Stimulated activated CD4-positive, alpha-beta T cell treated with anti-CD3 and anti-CD28 coated beads, TNF-alpha, amount 100 ng/mL, for 48 hours (primary cell): Measurements from ENCODE around the gene OSBPL10.
A peak's percentile ranks its signal among the peaks of the same experiment; 100 is the strongest.
"Not testable (repeated sequence)": the region's sequence is repeated elsewhere in the genome, so short reads cannot be mapped to it uniquely, and the experiment has no call there.

Source experiments
- DNase-seq, 3 donors: peaks; one replicate each; pipeline ENCODE4 v3.0.0-alpha.2; 2020; ENCODE audit warnings: low read depth in 3 of 3

Gene OSBPL10, protein sequence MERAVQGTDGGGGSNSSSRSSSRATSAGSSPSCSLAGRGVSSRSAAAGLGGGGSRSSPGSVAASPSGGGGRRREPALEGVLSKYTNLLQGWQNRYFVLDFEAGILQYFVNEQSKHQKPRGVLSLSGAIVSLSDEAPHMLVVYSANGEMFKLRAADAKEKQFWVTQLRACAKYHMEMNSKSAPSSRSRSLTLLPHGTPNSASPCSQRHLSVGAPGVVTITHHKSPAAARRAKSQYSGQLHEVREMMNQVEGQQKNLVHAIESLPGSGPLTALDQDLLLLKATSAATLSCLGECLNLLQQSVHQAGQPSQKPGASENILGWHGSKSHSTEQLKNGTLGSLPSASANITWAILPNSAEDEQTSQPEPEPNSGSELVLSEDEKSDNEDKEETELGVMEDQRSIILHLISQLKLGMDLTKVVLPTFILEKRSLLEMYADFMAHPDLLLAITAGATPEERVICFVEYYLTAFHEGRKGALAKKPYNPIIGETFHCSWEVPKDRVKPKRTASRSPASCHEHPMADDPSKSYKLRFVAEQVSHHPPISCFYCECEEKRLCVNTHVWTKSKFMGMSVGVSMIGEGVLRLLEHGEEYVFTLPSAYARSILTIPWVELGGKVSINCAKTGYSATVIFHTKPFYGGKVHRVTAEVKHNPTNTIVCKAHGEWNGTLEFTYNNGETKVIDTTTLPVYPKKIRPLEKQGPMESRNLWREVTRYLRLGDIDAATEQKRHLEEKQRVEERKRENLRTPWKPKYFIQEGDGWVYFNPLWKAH

DNA sequence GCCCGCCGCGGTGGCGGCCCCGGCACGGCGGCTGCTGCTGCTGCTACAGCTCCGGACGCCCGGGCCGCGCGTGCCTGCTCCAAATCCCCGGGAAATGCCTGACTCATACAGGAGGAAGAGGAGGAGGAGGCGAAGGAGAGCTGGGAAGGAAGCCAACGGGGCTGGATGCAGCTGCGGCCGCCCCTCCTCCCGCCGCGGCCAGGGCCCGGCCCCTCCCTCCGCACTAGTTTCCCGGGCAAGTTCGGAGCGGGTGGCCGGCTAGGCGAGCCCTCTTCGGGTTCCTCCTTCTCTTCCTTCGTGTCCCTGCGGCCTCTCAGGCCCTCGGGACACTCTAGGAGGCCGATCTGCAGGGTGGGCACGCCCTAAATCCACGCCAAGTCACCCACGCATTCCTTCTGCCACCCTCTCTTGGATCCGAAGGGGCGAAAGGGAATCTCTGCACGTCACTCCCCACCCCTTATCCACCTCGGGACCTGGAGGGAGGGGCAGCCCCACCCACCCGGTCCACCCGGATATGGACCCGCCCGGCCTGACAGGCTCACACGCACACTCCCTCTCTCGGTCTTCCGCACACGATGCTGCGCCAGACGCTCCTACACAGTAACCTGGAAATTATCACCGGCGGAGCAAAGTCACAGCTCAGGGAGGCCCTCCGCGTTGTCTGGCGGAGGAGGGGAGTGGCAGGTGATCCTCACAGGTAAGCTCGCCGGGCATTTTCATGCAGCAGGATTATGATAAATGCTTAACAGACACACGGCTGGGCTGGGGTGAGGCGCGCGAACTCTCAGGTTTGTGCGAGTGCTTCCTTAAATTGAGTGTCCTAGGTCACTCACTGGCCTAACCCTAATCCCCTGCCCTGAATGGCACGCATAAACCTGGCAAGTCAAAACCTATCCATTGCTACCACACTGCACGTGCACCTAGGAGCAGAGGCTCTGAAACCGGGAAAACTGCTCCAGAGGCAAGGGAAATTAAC, at the start of gene OSBPL10, which contains the start of gene ZNF860:
Gene OSBPL10, minus strand, starts transcription at position 57 of the 976 bp plus-strand sequence. CDS start 83 bp downstream, outside the sequence.
Gene ZNF860, plus strand, starts transcription at position 545 of the 976 bp plus-strand sequence. CDS start 7,330 bp downstream, outside the sequence.
- peak in 1 of 3 donors; percentile 15 for DNase-seq

DNA sequence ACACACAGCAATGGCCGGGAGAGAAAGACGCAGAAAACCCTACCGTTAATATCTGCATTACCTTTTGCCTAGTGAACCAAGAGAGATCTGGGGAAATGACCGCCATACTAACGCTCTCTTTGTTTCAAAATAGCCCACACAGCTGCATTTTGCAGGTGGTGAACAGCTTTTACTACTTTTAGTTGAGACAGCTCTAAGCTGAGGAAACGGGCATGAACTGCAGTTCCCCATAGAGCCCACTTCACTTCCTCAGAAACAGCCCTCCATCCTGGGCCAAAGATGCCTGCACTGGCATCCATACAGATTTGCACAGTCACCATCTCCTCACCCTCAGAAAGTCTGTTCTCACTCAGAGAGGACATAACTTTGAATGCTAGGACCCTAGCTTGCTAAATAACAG, 45.5 kb upstream of the OSBPL10 start:
- DNase-seq: no peak

DNA sequence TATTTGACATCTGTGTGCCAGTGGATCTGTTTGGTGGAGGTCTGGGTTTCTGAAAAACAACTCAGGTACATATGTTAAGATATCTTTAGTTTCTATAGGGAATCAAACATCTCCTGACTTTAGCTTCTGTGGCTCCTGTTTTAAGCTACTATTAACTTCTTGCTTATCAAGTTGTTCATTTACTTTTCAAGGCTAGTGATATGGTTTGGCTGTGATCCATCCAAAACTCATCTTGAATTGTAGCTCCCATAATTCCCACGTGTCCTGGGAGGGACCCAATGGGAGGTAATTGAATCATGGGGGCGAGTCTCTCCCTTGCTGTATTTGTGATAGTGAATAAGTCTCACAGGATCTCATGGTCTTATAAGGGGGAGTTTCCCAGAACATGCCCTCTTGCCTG, 41.9 kb upstream of the OSBPL10 start:
- no peak for DNase-seq

DNA sequence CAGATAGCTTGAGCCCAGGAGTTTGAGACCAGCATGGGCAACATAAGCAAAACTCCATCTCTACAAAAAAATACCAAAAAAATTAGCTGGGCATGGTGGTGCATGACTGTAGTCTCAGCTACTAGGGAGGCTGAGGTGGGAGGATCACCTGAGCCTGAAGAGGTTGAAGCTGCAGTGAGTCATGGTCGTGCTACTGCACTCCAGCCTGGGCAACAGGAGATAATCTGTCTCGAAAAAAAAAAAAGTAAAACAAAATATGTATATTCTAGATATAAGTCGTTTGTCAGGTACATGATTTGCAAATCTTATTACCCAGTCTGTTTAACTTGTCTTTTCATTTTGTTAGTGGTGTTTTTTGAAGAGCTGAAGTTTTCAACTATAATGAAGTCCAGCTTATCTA, 40.7 kb upstream of the OSBPL10 start:
- DNase-seq: no peak

- DNase-seq: no peak
Observed at GRCh38 chr3:32021155-32021554, 40.1 kb upstream of the OSBPL10 start.

- DNase-seq: no peak
Observed at GRCh38 chr3:32018757-32019564, 37.9 kb upstream of the OSBPL10 start.

- DNase-seq: no peak
Observed at GRCh38 chr3:32017286-32017685, 36.2 kb upstream of the OSBPL10 start.

GRCh38 chr3:32015638-32016037, 34.6 kb upstream of the OSBPL10 start:
- DNase-seq: not testable (repeated sequence)

- DNase-seq: not testable (repeated sequence)
Observed at GRCh38 chr3:32010699-32011098, 29.6 kb upstream of the OSBPL10 start.

GRCh38 chr3:32009957-32010356, 28.9 kb upstream of the OSBPL10 start:
- DNase-seq: no peak

DNA sequence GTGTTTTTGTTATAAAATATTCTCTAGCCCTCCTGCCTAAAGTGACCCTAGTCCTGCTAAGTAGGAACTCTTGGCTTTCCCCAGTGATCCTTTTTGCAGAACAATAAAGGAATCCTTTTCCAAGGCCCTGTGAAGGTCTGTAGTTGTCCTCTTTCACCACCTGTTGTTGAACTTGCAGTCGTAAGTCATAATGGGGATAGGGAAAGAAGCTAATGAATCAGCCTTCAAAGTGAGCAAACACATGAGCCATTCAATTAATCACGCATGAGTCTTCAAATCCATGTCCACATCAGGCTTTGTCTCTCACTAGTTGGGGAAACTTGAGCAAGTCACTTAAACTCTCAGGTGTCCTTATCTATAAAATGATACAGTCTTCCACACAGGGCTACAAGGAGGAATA, 28.0 kb upstream of the OSBPL10 start:
- DNase-seq: no peak

DNA sequence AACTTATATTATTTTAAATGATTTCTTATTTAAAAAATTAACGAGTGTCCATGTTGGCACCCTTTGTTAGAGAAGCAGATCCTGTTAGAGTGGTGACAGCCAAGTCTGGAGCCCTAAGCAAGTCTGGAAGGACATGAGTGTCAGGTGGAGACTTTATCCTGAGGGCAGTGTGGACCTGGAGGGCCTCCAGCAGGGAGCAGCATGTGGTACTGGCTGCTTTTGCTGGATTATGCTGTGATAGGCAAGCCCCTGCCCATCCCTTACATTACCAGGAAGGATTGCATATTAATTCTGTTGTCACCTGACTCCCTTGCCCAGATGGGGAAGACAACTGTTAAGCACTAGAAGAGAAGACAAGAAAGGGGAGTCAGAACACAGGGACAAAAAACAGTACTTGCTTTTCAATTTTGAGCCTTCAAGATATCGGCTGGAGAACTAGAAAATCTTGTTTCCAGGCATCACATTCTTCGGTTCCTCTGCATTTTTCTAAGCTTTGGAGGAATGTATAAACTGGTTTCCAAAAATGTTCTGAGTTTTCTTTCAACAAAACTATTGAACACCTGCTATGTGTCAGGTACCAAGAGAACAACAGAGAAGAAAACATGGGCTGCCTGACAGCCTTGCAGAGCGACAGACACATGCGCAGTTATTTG, 23.2 kb upstream of the OSBPL10 start:
- DNase-seq: no peak

- no peak for DNase-seq
Observed at GRCh38 chr3:32003380-32003779, 22.3 kb upstream of the OSBPL10 start.

DNA sequence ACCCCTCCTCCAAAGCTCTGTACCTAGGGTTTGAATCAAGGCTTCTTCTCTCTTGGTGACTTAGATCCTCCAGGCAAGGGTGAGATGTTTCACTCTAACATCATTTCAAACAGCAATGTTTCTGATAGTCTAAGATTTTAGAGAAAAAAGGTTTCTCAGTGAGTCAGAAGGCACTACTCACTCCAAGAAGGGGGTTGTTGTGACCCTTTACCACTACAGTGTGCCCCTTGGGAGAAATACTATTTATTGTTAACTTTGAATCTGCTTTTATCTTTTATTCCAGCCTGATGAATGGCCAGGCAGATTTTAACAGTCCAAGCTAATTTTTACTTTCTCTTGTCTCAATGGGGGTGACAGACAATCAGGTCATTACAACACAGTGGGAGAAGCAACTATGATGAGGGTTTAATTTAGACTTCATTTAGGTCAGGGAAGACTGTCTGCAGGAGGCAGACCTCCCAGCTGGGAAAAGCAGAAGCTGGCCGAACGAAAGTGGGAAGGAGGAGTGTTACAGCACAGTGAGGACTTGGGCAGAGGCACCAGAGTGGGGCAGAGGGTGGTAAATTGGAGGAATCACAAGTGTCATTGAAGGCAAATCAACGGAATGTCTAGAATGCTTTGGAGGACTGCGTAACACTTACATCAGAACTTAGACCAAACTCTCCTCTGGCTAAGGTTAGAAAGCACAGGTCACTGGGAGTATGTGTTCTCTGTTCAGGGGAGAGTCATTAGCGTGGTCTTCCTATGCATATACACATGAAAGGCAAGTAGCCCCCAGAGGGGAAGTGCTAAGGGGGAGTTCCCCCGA, 21.7 kb upstream of the OSBPL10 start:
- DNase-seq: no peak

- no peak for DNase-seq
Observed at GRCh38 chr3:32000877-32001276, 19.8 kb upstream of the OSBPL10 start.

DNA sequence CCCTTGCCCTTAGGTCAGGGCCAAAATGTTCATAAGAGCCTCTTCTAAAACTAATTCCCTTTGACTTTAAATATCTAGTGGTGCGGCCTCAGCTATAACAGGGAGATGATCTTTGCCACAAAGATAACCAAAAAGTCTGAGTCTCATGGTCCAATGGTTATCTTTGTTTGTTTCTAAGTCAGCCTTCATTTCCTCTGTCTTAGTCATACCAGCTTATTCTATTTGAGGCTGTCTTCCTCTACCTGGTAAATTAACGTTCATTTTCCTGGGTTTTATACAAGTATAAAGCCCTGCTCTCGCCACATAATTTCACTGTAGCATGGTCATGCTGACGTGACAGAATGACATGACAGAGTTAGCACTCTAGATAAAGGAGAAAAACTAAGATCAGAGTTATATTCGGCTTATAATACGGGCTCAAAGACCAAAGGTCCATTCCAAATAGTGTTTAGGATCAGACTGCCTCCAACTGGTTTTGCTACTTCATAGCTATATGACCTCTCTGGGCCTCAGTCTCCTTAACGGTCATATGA, 18.9 kb upstream of the OSBPL10 start:
- no peak for DNase-seq

DNA sequence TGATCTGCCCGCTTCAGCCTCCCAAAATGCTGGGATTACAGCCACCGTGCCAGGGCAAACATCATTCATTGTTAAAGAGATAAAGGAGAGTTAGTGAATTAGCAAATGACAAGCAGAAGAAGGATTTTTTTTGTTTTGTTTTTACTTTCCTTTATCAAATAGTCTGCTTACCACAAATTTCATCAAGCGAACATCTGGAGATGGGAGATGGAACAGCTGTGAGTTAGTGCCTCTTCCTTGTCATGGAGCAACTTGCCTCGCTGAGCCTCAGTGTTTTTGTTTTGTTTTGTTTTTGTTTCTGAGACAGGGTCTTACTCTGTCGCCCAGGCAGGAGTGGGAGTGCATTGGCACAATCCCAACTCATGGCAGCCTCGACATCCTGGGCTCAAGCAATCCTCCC, 16.4 kb upstream of the OSBPL10 start:
- no peak for DNase-seq

GRCh38 chr3:31996195-31996594, 15.1 kb upstream of the OSBPL10 start:
- DNase-seq: no peak

GRCh38 chr3:31995026-31995425, 14.0 kb upstream of the OSBPL10 start:
- DNase-seq: not testable (repeated sequence)
